NB4 (cell line): ENCODE data around the gene TSHZ2.

Source experiments
- POLR2A ChIP-seq: IDR thresholded peaks from 2 replicates; pipeline ENCODE4 v1.6.1; 2011; ENCODE audit warnings: mild to moderate bottlenecking; ENCODE audit not compliant: insufficient read length; ENCODE audit errors: extremely low read depth
- TF ChIP-seq, protein P1 (sequence below): IDR thresholded peaks from one replicate; pipeline ENCODE4 v1.5.1; 2012; ENCODE audit warnings: low read depth, low read length

DNA sequence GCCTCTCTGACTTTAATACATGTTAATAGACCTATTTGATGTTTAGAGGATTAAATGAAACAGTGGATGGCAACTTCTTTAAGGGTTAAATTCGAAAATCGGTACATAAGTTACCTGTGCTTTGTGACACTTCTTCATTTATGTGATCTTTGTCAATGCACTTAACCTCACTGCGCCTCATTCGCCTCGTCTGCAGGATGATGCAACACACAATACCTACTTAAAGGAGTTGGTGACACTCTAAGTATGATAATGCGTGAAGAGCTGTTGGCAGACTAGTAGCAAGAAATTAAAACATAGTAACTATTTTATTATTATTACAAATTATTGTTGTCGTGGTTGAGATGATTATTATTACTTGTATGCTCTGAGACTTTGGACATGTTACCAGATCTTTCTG, 92.8 kb downstream of the TSHZ2 start:
- TF ChIP-seq, protein P1, sequence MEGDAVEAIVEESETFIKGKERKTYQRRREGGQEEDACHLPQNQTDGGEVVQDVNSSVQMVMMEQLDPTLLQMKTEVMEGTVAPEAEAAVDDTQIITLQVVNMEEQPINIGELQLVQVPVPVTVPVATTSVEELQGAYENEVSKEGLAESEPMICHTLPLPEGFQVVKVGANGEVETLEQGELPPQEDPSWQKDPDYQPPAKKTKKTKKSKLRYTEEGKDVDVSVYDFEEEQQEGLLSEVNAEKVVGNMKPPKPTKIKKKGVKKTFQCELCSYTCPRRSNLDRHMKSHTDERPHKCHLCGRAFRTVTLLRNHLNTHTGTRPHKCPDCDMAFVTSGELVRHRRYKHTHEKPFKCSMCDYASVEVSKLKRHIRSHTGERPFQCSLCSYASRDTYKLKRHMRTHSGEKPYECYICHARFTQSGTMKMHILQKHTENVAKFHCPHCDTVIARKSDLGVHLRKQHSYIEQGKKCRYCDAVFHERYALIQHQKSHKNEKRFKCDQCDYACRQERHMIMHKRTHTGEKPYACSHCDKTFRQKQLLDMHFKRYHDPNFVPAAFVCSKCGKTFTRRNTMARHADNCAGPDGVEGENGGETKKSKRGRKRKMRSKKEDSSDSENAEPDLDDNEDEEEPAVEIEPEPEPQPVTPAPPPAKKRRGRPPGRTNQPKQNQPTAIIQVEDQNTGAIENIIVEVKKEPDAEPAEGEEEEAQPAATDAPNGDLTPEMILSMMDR = no peak
- TF ChIP-seq POLR2A = no peak
